Measurements from ENCODE around the gene HCN3.

The HCN3 gene

GRCh38 chr1:155277070-155277901 is at the start of gene HCN3 (continued):
- TF ChIP-seq ATF2 (tag by site-specific recombination; IDR thresholded peaks at IDR 0.05; ENCODE audit: low read depth): no peak
- TF ChIP-seq REPIN1 (tag by site-specific recombination; IDR thresholded peaks at IDR 0.05; ENCODE audit: low read depth): no peak
- TF ChIP-seq EGR2 (tag by site-specific recombination; IDR thresholded peaks at IDR 0.05; ENCODE audit: low read depth): peak; percentile 52
- TF ChIP-seq ZBTB7A (tag by site-specific recombination; IDR thresholded peaks at IDR 0.05; ENCODE audit: low read depth): no peak
- TF ChIP-seq, protein P1, sequence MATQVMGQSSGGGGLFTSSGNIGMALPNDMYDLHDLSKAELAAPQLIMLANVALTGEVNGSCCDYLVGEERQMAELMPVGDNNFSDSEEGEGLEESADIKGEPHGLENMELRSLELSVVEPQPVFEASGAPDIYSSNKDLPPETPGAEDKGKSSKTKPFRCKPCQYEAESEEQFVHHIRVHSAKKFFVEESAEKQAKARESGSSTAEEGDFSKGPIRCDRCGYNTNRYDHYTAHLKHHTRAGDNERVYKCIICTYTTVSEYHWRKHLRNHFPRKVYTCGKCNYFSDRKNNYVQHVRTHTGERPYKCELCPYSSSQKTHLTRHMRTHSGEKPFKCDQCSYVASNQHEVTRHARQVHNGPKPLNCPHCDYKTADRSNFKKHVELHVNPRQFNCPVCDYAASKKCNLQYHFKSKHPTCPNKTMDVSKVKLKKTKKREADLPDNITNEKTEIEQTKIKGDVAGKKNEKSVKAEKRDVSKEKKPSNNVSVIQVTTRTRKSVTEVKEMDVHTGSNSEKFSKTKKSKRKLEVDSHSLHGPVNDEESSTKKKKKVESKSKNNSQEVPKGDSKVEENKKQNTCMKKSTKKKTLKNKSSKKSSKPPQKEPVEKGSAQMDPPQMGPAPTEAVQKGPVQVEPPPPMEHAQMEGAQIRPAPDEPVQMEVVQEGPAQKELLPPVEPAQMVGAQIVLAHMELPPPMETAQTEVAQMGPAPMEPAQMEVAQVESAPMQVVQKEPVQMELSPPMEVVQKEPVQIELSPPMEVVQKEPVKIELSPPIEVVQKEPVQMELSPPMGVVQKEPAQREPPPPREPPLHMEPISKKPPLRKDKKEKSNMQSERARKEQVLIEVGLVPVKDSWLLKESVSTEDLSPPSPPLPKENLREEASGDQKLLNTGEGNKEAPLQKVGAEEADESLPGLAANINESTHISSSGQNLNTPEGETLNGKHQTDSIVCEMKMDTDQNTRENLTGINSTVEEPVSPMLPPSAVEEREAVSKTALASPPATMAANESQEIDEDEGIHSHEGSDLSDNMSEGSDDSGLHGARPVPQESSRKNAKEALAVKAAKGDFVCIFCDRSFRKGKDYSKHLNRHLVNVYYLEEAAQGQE (tag by site-specific recombination; IDR thresholded peaks at IDR 0.05): no peak
- TF ChIP-seq ZNF169 (tag by site-specific recombination; IDR thresholded peaks at IDR 0.05): no peak
- no peak for TF ChIP-seq TRIM28 (IDR thresholded peaks at IDR 0.05; ENCODE audit: borderline replicate concordance, low read length)
- TF ChIP-seq HOXD13 (CRISPR knock-in tag; IDR thresholded peaks at IDR 0.05; ENCODE audit: borderline replicate concordance): no peak
- TF ChIP-seq ZNF610 (tag by site-specific recombination; IDR thresholded peaks at IDR 0.05; ENCODE audit: borderline replicate concordance): no peak
- TF ChIP-seq, protein P2, sequence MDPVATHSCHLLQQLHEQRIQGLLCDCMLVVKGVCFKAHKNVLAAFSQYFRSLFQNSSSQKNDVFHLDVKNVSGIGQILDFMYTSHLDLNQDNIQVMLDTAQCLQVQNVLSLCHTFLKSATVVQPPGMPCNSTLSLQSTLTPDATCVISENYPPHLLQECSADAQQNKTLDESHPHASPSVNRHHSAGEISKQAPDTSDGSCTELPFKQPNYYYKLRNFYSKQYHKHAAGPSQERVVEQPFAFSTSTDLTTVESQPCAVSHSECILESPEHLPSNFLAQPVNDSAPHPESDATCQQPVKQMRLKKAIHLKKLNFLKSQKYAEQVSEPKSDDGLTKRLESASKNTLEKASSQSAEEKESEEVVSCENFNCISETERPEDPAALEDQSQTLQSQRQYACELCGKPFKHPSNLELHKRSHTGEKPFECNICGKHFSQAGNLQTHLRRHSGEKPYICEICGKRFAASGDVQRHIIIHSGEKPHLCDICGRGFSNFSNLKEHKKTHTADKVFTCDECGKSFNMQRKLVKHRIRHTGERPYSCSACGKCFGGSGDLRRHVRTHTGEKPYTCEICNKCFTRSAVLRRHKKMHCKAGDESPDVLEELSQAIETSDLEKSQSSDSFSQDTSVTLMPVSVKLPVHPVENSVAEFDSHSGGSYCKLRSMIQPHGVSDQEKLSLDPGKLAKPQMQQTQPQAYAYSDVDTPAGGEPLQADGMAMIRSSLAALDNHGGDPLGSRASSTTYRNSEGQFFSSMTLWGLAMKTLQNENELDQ (tag by site-specific recombination; IDR thresholded peaks at IDR 0.05; ENCODE audit: low read depth): no peak
- TF ChIP-seq, protein P3, sequence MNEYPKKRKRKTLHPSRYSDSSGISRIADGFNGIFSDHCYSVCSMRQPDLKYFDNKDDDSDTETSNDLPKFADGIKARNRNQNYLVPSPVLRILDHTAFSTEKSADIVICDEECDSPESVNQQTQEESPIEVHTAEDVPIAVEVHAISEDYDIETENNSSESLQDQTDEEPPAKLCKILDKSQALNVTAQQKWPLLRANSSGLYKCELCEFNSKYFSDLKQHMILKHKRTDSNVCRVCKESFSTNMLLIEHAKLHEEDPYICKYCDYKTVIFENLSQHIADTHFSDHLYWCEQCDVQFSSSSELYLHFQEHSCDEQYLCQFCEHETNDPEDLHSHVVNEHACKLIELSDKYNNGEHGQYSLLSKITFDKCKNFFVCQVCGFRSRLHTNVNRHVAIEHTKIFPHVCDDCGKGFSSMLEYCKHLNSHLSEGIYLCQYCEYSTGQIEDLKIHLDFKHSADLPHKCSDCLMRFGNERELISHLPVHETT (tag by site-specific recombination; IDR thresholded peaks at IDR 0.05): 0 out of 2 replicates have a peak, but pooled peaks have one; percentile 14
- no peak for TF ChIP-seq ZNF391 (tag by site-specific recombination; IDR thresholded peaks at IDR 0.05; ENCODE audit: borderline replicate concordance, low read depth)
- TF ChIP-seq ZNF114 (tag by site-specific recombination; IDR thresholded peaks at IDR 0.05): no peak
- TF ChIP-seq SP3 (tag by site-specific recombination; IDR thresholded peaks at IDR 0.05): peak; percentile 88
- no peak for TF ChIP-seq ZNF19 (tag by site-specific recombination; IDR thresholded peaks at IDR 0.05; ENCODE audit: low read depth)
- TF ChIP-seq ZNF692 (tag by site-specific recombination; IDR thresholded peaks at IDR 0.05): no peak
- TF ChIP-seq ZNF473 (tag by site-specific recombination; IDR thresholded peaks at IDR 0.05): no peak
- TF ChIP-seq ZSCAN23 (tag by site-specific recombination; IDR thresholded peaks at IDR 0.05): no peak
- TF ChIP-seq SP2 (tag by site-specific recombination; IDR thresholded peaks at IDR 0.05): peak; percentile 82
- peak; percentile 14; the same call in 1 of the 2 replicates for TF ChIP-seq YY1 (tag by site-specific recombination; IDR thresholded peaks at IDR 0.05)
- TF ChIP-seq ZNF138 (tag by site-specific recombination; IDR thresholded peaks at IDR 0.05; ENCODE audit: borderline replicate concordance): no peak
- no peak for TF ChIP-seq GLI2 (tag by site-specific recombination; IDR thresholded peaks at IDR 0.05; ENCODE audit: borderline replicate concordance, low read depth)
- TF ChIP-seq ZNF654 (tag by site-specific recombination; IDR thresholded peaks at IDR 0.05; ENCODE audit: low read depth): no peak
- no peak for TF ChIP-seq ZNF555 (tag by site-specific recombination; conservative IDR thresholded peaks at IDR 0.05)
- TF ChIP-seq ZNF324 (tag by site-specific recombination; IDR thresholded peaks at IDR 0.05): 0 out of 2 replicates have a peak, but pooled peaks have one; percentile 29
- TF ChIP-seq ZNF155 (tag by site-specific recombination; IDR thresholded peaks at IDR 0.05): no peak
- TF ChIP-seq ZNF214 (tag by site-specific recombination; IDR thresholded peaks at IDR 0.05; ENCODE audit: borderline replicate concordance): no peak
- no peak for TF ChIP-seq ZNF664 (tag by site-specific recombination; IDR thresholded peaks at IDR 0.05)
- peak; percentile 67 for TF ChIP-seq ZNF600 (tag by site-specific recombination; IDR thresholded peaks at IDR 0.05)
- peak; percentile 93 for TF ChIP-seq ZNF660 (tag by site-specific recombination; IDR thresholded peaks at IDR 0.05)

All from HEK293 (cell line).